Breast epithelium (tissue), 4 donors: ENCODE results near the gene TAS2R7. TPM values are rescaled to one million over a fixed set of nuclear protein-coding genes. Genes with fewer than 3 reads are reported as not detected.

Experiments used
- DNase-seq, 2 donors: peaks; one replicate each; pipeline ENCODE4 v3.0.0-alpha.2; 2019; ENCODE audit warnings: low spot score in 2 of 2
- H3K27ac ChIP-seq, 2 donors: fragments of 200-600 bp; sonication (generic) in 1 of 2; one replicate each; pipeline ENCODE4 v1.5.1; 2016 to 2019; ENCODE audit warnings: mild to moderate bottlenecking in 1 of 2
- H3K27me3 ChIP-seq, 2 donors: fragments of 200-600 bp; sonication (generic) in 1 of 2; one replicate each; pipeline versions ENCODE4 v1.5.1 to v1.6.0; 2017 to 2019; ENCODE audit warnings: control low read depth in 1 of 2, mild to moderate bottlenecking in 1 of 2
- H3K36me3 ChIP-seq: fragments of 200-600 bp; one replicate; pipeline ENCODE4 v1.5.1; 2019
- H3K4me1 ChIP-seq, 2 donors: fragments of 200-600 bp; sonication (generic); one replicate each; pipeline ENCODE4 v1.5.1; 2016 to 2019; ENCODE audit warnings: control low read depth in 1 of 2
- H3K4me3 ChIP-seq, 3 donors: fragments of 200-600 bp; sonication (generic); 1 replicate in 2 of 3; 2 replicates in 1 of 3; pipeline ENCODE4 v1.5.1; 2016 to 2019; ENCODE audit warnings: mild to moderate bottlenecking in 3 of 3, moderate library complexity in 2 of 3
- H3K9me3 ChIP-seq, 2 donors: fragments of 200-600 bp; sonication (generic) in 1 of 2; one replicate each; pipeline ENCODE4 v1.5.1; 2016 to 2019; ENCODE audit warnings: control low read depth in 1 of 2
- POLR2A ChIP-seq: fragments of 450-650 bp; IDR thresholded peaks from one replicate; pipeline ENCODE4 v1.6.1; 2016; ENCODE audit warnings: antibody characterized with exemption, mild to moderate bottlenecking, moderate library complexity
- POLR2AphosphoS5 ChIP-seq, 3 donors: sonication (generic); formaldehyde crosslinking; IDR thresholded peaks; one replicate each; pipeline ENCODE4 v1.6.1; 2017; ENCODE audit warnings: antibody characterized with exemption in 3 of 3
- intact Hi-C: fragments of 100-400 bp; cut with DNase I; formaldehyde crosslinking; loops from one replicate; pipeline ENCODE4 v1.15.1; 2023; ENCODE audit warnings: low total_unique reads
- total RNA-seq, 3 donors: library from RNA; depleted of rRNA; stranded (reverse); fragments of >200 nt; gene quantifications; one replicate each; pipeline ENCODE4 v1.1.0, GENCODE V29; 2016
- TF ChIP-seq, protein P1 (sequence below), 3 donors: fragments of 450-650 bp; IDR thresholded peaks; one replicate each; pipeline ENCODE4 v1.5.1; 2016 to 2017; ENCODE audit warnings: antibody characterized with exemption in 3 of 3, mild to moderate bottlenecking in 3 of 3, moderate library complexity in 3 of 3

The TAS2R7 gene
- total RNA-seq, 3 donors from 2014 or later: not detected

DNA sequence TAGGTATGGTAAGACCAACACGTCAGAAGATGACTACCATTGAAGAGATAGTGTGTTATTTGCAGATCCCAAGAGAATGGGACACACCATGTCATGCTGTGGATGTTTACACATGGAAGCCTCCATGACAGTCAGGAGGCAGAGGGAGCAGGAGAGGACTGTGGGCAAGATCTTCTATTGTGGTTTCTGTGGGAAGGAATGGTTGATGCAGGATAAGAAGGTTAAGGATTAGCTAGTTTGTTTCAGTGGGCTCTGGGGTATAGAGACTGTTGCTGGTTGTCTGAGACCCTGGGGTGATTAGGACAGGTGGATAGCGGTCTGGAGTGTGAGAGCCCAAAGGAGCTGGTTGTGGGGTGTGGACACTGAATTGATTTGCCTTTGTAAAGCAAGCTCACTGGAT, 23.3 kb downstream of the TAS2R7 start:
- no peaks in the 10 kb centered on the region for H3K36me3 ChIP-seq
- no peak for DNase-seq
- no peaks in the 10 kb centered on the region for H3K9me3 ChIP-seq
- TF ChIP-seq, protein P1, sequence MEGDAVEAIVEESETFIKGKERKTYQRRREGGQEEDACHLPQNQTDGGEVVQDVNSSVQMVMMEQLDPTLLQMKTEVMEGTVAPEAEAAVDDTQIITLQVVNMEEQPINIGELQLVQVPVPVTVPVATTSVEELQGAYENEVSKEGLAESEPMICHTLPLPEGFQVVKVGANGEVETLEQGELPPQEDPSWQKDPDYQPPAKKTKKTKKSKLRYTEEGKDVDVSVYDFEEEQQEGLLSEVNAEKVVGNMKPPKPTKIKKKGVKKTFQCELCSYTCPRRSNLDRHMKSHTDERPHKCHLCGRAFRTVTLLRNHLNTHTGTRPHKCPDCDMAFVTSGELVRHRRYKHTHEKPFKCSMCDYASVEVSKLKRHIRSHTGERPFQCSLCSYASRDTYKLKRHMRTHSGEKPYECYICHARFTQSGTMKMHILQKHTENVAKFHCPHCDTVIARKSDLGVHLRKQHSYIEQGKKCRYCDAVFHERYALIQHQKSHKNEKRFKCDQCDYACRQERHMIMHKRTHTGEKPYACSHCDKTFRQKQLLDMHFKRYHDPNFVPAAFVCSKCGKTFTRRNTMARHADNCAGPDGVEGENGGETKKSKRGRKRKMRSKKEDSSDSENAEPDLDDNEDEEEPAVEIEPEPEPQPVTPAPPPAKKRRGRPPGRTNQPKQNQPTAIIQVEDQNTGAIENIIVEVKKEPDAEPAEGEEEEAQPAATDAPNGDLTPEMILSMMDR (IDR thresholded peaks at IDR 0.05): no peak
- TF ChIP-seq POLR2AphosphoS5 (IDR thresholded peaks at IDR 0.05) (no peak), POLR2A (no peak)
- intact Hi-C loops: no loop called here
- H3K4me3 ChIP-seq: no peak overlapping the region
- H3K27me3 ChIP-seq: no peaks in the 10 kb centered on the region
- H3K27ac ChIP-seq: no peak overlapping the region
- H3K4me1 ChIP-seq: no peaks in the 10 kb centered on the region

DNA sequence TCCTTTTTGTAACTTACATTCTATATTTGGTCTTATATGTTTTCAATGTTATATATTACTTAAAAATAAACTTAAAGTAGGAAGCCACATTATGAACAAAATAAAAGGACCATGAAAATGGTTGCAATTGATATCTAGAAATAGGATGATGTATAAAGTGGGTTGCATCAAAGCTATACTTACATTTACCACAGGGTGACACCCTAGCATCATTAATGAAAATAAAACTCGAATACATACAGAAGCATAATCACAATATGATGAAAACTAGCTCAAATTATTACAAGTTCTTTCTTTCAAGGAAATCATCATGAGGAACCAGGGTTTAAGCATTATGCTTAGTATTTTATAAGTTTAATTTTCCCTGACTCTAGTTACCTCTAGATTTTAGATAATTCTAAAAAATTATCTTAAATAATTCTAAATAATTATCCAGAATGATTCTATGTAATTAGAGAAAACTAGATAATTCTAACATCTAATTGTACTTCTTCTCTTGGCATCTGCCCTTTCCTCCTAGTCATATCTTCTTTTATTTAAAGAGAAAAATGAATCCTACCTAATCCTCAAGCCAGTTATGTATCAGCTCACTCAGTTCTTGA, 31.2 kb downstream of the TAS2R7 start:
- Histone ChIP-seq H3K27ac (no peak overlapping the region), H3K4me1 (no peaks in the 10 kb centered on the region), H3K4me3 (no peak overlapping the region), H3K9me3 (no peaks in the 10 kb centered on the region), H3K27me3 (no peaks in the 10 kb centered on the region), H3K36me3 (no peaks in the 10 kb centered on the region)
- DNase-seq: no peak
- TF ChIP-seq POLR2A: no peak
- TF ChIP-seq, protein P1 (IDR thresholded peaks at IDR 0.05): peak; percentile 50 to 84 (median 76)
- intact Hi-C loops: no loop called here

DNA sequence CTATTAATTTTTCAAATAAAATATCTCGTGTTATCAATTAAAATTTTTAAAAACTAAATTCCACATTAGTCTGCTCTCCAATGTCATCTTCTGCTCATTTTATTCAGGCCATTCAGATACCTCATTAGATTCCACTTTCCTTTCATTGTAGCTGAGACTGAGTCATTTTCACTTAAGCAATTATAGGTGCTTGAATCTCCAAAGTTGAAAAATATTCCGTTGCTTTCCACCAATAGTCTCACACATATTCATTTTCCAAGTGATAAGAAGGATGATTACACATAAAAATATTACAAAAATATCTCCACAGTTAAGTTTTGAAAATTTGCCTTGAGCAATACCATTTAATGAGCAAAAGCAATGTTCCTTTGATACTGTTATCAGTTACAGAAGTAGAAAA, 42.8 kb downstream of the TAS2R7 start:
- H3K27me3 ChIP-seq: no peaks in the 10 kb centered on the region
- H3K9me3 ChIP-seq: peaks cover 0 to 11% of the 10 kb centered on the region in 2 donors
- TF ChIP-seq, protein P1 (IDR thresholded peaks at IDR 0.05): no peak
- TF ChIP-seq POLR2AphosphoS5 (IDR thresholded peaks at IDR 0.05) (no peak), POLR2A (no peak)
- no peak overlapping the region for H3K4me3 ChIP-seq
- DNase-seq: no peak
- intact Hi-C loops: no loop called here
- no peaks in the 10 kb centered on the region for H3K4me1 ChIP-seq
- no peak overlapping the region for H3K27ac ChIP-seq
- H3K36me3 ChIP-seq: no peaks in the 10 kb centered on the region

DNA sequence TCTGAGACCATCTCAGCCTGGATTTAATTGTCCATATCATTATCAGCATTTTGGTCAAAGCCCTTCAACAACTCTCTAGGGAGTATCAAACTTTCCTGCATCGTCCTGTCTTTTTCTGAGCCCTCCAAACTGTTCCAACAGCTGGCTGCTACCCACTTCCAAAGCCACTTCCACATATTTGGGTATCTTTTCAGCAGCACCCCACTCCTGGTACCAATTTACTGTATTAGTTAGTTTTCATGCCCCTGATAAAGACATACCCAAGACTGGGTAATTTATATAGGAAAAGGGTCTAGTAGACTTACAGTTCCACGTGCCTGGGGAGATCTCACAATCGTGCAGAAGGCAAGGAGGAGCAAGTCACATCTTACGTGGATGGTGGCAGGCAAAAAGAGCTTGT, 46.2 kb downstream of the TAS2R7 start:
- Histone ChIP-seq H3K36me3 (no peaks in the 10 kb centered on the region), H3K9me3 (peaks cover 0 to 11% of the 10 kb centered on the region in 2 donors), H3K4me1 (no peaks in the 10 kb centered on the region), H3K27me3 (no peaks in the 10 kb centered on the region), H3K27ac (no peak overlapping the region), H3K4me3 (no peak overlapping the region)
- intact Hi-C loops: no loop called here
- TF ChIP-seq POLR2AphosphoS5 (IDR thresholded peaks at IDR 0.05): no peak
- TF ChIP-seq POLR2A: no peak
- TF ChIP-seq, protein P1 (IDR thresholded peaks at IDR 0.05): no peak
- no peak for DNase-seq

DNA sequence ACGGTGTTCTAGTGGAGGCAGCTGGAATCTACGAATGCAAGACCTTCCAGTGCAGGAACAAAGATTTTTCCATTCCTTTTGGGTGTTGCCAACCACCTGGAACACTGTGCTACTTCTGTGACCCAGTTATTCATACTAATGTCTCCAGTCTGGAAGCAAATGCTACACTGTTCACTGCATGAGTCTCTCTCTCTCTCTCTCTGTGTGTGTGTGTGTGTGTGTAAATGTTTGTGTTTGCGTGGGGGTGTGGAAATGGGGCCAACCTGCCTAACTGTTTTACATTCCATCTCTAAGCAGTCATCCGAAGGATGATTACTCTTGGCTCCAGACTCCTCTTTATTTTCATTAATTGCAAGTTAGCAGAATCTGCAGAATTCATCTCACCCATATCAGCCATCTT, 49.4 kb downstream of the TAS2R7 start:
- H3K27ac ChIP-seq: no peak overlapping the region
- no peaks in the 10 kb centered on the region for H3K36me3 ChIP-seq
- H3K9me3 ChIP-seq: peaks cover 0 to 11% of the 10 kb centered on the region in 2 donors
- DNase-seq: peak in 1 of 2 donors; percentile 23
- no peaks in the 10 kb centered on the region for H3K27me3 ChIP-seq
- TF ChIP-seq, protein P1 (IDR thresholded peaks at IDR 0.05): no peak
- no peak for TF ChIP-seq POLR2AphosphoS5 (IDR thresholded peaks at IDR 0.05)
- TF ChIP-seq POLR2A: no peak
- no peak overlapping the region for H3K4me3 ChIP-seq
- intact Hi-C loops: no loop called here
- no peaks in the 10 kb centered on the region for H3K4me1 ChIP-seq

Other genes with a start within 250 kb of the TAS2R7 start
- 10 to 100 TPM; 10.9 to 34.1 (median 17.4) TPM for gene MAGOHB, start 189.0 kb downstream of the TAS2R7 start, total RNA-seq
- 1 to 10 TPM in 2 of 3 donors, under 1 TPM in 1; 0.32 to 4.9 (median 3.5) TPM for gene STYK1, start 128.6 kb downstream of the TAS2R7 start, total RNA-seq
- gene YBX3, start 79.3 kb downstream of the TAS2R7 start, total RNA-seq: 100 to 1,000 TPM; 262 to 381 (median 290) TPM
- gene TAS2R8, start 4.7 kb upstream of the TAS2R7 start, total RNA-seq: under 1 TPM in 1 of 3 donors, not detected in 2; 0.48 TPM
- not detected for gene TAS2R9, start 7.5 kb upstream of the TAS2R7 start, total RNA-seq
- 1 to 10 TPM; 1.3 to 1.6 (median 1.3) TPM for gene TAS2R10, start 23.7 kb upstream of the TAS2R7 start, total RNA-seq
- 10 to 100 TPM in 1 of 3 donors, 1 to 10 TPM in 2; 2.4 to 18.0 (median 10.0) TPM for gene PRR4, start 46.8 kb upstream of the TAS2R7 start, total RNA-seq
- gene PRH1, start 81.6 kb upstream of the TAS2R7 start, total RNA-seq: 10 to 100 TPM; 30.9 to 72.6 (median 39.0) TPM
- 1 to 10 TPM; 3.5 to 6.9 (median 5.9) TPM for gene TAS2R13, start 106.9 kb upstream of the TAS2R7 start, total RNA-seq
- gene PRH2, start 126.6 kb upstream of the TAS2R7 start, total RNA-seq: not detected
- gene TAS2R14, start 136.6 kb upstream of the TAS2R7 start, total RNA-seq: 1 to 10 TPM; 3.7 to 8.8 (median 7.9) TPM
- 1 to 10 TPM; 4.0 to 6.2 (median 4.2) TPM for gene TAS2R50, start 184.3 kb upstream of the TAS2R7 start, total RNA-seq
- gene TAS2R20, start 195.7 kb upstream of the TAS2R7 start, total RNA-seq: 1 to 10 TPM; 4.6 to 7.9 (median 5.6) TPM
- 10 to 100 TPM in 2 of 3 donors, 1 to 10 TPM in 1; 4.2 to 10.5 (median 10.1) TPM for gene TAS2R19, start 220.0 kb upstream of the TAS2R7 start, total RNA-seq
- gene TAS2R31, start 228.8 kb upstream of the TAS2R7 start, total RNA-seq: 1 to 10 TPM; 6.1 to 8.2 (median 6.9) TPM